Epithelial cell of esophagus (primary cell): ENCODE results near the gene ASPSCR1.

ENCODE experiments used
- DNase-seq: peaks from one replicate; pipeline ENCODE4 v3.0.0; 2010; ENCODE audit warnings: low read depth
- H3K4me3 ChIP-seq: 2 replicates; pipeline ENCODE4 v1.5.1; 2011; ENCODE audit warnings: mild to moderate bottlenecking, low read length, control low read depth
- CTCF ChIP-seq: IDR thresholded peaks from 2 replicates; pipeline ENCODE4 v1.5.1; 2011; ENCODE audit warnings: low read depth, mild to moderate bottlenecking, low read length, control low read depth, inconsistent platforms; ENCODE audit not compliant: insufficient read depth; ENCODE audit errors: missing control alignments

ASPSCR1 gene

DNA sequence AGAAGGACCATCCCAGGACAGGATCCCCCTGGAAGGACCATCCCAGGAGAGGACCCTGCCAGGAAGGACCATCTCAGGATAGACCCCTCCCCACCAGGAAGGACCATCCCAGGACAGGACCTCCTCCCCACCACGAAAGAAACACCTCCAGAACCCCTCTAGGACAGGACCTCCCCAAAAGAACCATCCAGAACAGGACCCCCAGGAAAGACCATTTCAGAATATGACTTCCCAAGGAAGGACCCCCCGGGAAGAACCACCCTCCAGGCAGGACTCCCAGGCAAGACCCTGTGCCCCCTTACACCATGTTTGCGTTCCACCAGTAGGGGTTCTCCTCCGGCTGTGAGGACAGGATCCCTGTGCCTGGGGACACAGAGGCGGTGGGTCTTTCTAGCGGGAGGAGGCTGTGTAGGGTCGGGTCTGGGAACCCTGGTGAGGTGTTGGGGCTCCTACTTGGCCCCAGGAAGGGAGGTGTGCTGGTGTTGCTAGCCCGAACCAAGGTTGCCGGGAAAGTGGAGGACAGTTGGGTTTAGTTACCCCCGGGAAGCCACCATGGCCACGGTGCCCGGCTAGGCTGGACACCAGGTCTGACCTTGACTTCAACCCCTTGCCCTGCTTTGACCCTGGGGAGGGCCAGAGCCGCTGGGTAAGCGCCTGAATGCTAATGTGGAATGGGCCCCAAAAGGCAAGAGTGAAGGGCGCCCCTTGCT lies 18.6 kb upstream of the ASPSCR1 start:
- no peak overlapping the region for H3K4me3 ChIP-seq
- DNase-seq: no peak

GRCh38 chr17:81959362-81960129 lies 17.9 kb upstream of the ASPSCR1 start:
- peak; percentile 57 for DNase-seq
- TF ChIP-seq CTCF: peak; percentile 32
- H3K4me3 ChIP-seq: no peak overlapping the region

More for the DNA sequence above, 18.6 kb upstream of the ASPSCR1 start:
- no peak for TF ChIP-seq CTCF

DNA sequence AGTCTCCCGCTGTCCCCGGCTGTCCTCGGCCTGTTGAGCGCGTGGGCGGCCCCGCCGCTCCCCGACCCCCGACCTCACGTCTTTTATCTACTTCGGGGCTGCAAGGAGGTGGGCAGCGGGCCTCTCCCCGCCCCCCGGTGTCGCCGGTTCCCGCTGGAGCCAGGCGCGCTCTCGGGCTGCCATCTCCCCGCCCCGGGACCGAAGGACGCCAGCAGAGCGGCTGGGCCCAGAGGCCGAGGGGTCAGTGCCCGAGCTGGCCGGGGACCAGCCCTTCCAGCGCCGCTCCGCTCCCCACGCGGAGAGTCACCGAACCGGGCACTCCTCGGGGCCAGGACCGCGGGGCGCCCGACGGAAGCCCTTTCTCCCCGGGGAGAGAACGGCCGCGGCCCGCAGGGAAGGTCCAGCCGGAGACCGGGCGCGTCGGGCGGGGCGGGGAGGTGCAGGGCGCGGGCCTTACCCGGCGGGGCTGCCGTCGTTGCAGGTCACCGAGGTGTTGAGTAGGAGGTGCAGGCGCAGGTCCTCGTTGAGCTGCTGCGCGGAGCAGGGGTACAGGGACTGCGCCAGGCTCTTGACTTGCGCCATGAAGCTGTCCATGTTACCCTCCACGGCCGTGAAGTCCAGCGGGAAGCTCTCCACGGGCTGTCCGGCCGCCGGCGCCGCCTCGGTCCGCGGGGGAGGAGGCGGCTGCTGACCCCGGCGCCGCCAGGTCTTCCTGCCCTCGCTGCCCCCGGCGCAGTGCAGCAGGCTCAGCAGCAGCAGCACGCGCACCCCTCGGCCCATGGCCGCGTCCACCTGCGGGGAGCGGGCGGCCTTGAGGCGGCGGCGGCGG lies 17.1 kb upstream of the ASPSCR1 start:
- DNase-seq: no peak
- H3K4me3 ChIP-seq: no peak overlapping the region
- no peak for TF ChIP-seq CTCF

DNA sequence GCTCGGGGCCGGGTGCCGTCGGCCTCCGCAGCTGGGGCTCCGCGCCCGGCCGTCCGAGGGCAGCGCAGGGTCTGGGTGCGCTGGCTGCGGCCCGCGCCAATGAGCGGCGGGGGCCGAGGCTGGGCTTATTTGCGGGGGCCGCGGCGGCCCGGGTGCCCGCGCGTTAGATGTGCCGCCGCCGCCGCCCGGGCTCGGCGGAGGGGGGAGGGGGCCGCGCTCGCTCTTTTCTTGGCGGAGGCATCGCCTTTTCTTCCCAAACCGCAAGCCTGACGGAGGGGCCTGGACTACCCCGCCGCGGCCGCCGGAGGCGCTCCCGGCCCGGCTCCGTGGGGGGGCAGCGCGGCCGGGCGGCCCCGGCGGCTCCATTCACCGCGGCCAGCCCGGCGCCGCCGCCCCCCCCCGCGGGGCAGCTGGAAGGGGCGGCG lies 16.3 kb upstream of the ASPSCR1 start, which contains the start of gene NOTUM:
Gene NOTUM (minus strand): TSS at position 101 of the 425 bp plus-strand sequence. CDS start 278 bp downstream, outside the sequence.
- no peak for TF ChIP-seq CTCF
- no peak within 1 kb of the TSS for H3K4me3 ChIP-seq
- DNase-seq: no peak

DNA sequence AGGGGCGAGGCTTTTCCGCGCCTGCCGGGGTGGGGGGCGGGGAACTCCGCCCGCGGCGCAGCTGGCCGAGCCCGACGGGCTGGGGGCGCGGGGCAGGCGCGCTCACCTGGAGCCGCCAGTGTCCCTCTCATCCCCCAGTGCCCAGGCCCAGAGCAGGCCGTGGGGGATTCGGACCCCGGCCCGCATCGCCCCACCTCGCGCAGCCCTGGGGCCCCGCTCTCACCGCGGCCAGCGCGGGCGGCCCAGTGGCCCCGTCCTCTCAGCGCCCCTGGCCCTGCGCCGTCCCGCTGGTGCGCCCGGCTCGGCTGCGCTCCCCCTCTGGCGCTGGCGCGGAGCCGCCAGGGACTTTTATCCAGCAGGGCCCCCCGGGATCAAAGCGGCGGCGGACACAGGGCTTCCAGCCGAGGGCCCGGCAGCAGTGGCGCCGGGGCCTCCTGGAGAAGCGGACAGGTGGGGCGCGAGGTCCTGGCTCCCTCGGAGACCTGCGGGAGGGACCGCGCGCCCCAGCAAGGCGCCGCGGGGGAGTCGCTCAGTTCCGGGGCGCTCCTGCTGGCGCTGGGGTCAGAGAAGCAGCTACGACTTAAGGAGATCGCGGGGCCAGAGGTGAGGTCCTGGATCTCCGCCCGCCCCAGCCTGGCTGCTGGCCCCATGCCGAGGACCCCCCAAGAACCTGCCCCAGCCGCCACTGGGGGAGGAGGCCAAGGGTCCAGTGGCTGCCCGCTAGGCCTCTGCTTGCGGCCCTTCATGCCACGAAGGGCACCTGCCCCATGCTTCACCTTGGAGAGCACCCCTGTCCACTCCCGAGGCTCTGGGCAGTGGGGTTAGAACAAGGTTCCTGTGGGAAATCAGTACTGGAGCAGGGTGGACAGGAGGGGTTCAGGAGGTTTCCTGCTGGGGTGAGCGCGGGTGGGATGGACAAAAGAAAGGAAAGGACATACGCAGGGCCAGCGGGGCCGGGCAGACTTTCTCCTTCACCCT lies 15.6 kb upstream of the ASPSCR1 start:
- H3K4me3 ChIP-seq: no peak overlapping the region
- DNase-seq: no peak
- TF ChIP-seq CTCF: no peak
